Measurements from ENCODE around the gene EME2. TPM values are rescaled to one million over a fixed set of nuclear protein-coding genes. Genes with fewer than 3 reads are reported as not detected.

The EME2 gene
- total RNA-seq, 1 experiment from 2014 or later, result 24.2 TPM

GRCh38 chr16:1808691-1809090, 36.1 kb downstream of the EME2 start:
- H3K27me3 ChIP-seq (ENCODE audit: insufficient read depth, low read depth), result no peaks in the 10 kb centered on the region
- H3K4me2 ChIP-seq, result no peak overlapping the region
- H3K9me3 ChIP-seq (ENCODE audit: insufficient read depth, low read depth), result no peaks in the 10 kb centered on the region
- H2AFZ ChIP-seq, result no peak overlapping the region
- ChIA-PET POLR2A (ENCODE audit: unreplicated experiment) (no interaction called here), CTCF (no interaction called here)
- no TSS peak for BruUV-seq (replicated peaks)
- H3K36me3 ChIP-seq (ENCODE audit: low read depth), result no peaks in the 10 kb centered on the region
- intact Hi-C loops (cut with micrococcal nuclease; ENCODE audit: unreplicated experiment), result no loop called here
- no peak overlapping the region for H3K4me3 ChIP-seq
- TF ChIP-seq EZH2 (IDR thresholded peaks at IDR 0.05; ENCODE audit: low read depth) (no peak), CTCF (conservative IDR thresholded peaks at IDR 0.05) (no peak)
- peaks cover 2% of the 10 kb centered on the region; the same call in 1 of the 2 replicates for H3F3A ChIP-seq (ENCODE audit: insufficient read depth, low read depth)
- H3K4me1 ChIP-seq (replicated peaks; ENCODE audit: insufficient read depth), result no peaks in the 10 kb centered on the region
- no peaks in the 10 kb centered on the region for H3K79me2 ChIP-seq (ENCODE audit: low read depth)
- no peak overlapping the region for H3K27ac ChIP-seq
- H3K9me2 ChIP-seq (ENCODE audit: insufficient read depth), result no peaks in the 10 kb centered on the region
- H4K20me1 ChIP-seq (ENCODE audit: insufficient read depth), result no peaks in the 10 kb centered on the region
- DNase-seq, result no peak

GRCh38 chr16:1809281-1809801, 36.7 kb downstream of the EME2 start:
- ChIA-PET POLR2A (ENCODE audit: unreplicated experiment) (no interaction called here), CTCF (no interaction called here)
- no peaks in the 10 kb centered on the region for H3K79me2 ChIP-seq (ENCODE audit: low read depth)
- H3K9me2 ChIP-seq (ENCODE audit: insufficient read depth), result no peaks in the 10 kb centered on the region
- no peak for TF ChIP-seq CTCF (conservative IDR thresholded peaks at IDR 0.05)
- TF ChIP-seq EZH2 (IDR thresholded peaks at IDR 0.05; ENCODE audit: low read depth), result no peak
- no peak for DNase-seq
- H2AFZ ChIP-seq, result no peak overlapping the region
- H4K20me1 ChIP-seq (ENCODE audit: insufficient read depth), result no peaks in the 10 kb centered on the region
- peaks cover 6% of the 10 kb centered on the region; the same call in 1 of the 2 replicates for H3F3A ChIP-seq (ENCODE audit: insufficient read depth, low read depth)
- H3K4me3 ChIP-seq, result no peak overlapping the region
- no peaks in the 10 kb centered on the region for H3K36me3 ChIP-seq (ENCODE audit: low read depth)
- H3K4me1 ChIP-seq (replicated peaks; ENCODE audit: insufficient read depth), result no peaks in the 10 kb centered on the region
- no peak overlapping the region for H3K4me2 ChIP-seq
- no TSS peak for BruUV-seq (replicated peaks)
- no peaks in the 10 kb centered on the region for H3K27me3 ChIP-seq (ENCODE audit: insufficient read depth, low read depth)
- H3K9me3 ChIP-seq (ENCODE audit: insufficient read depth, low read depth), result no peaks in the 10 kb centered on the region
- no peak overlapping the region for H3K27ac ChIP-seq
- intact Hi-C loops (cut with micrococcal nuclease; ENCODE audit: unreplicated experiment), result no loop called here

- Histone ChIP-seq H3K79me2 (ENCODE audit: low read depth) (no peaks in the 10 kb centered on the region), H2AFZ (no peak overlapping the region), H3K36me3 (ENCODE audit: low read depth) (no peaks in the 10 kb centered on the region), H4K20me1 (ENCODE audit: insufficient read depth) (no peaks in the 10 kb centered on the region), H3K27me3 (ENCODE audit: insufficient read depth, low read depth) (no peaks in the 10 kb centered on the region), H3K4me1 (replicated peaks; ENCODE audit: insufficient read depth) (no peaks in the 10 kb centered on the region), H3K27ac (no peak overlapping the region), H3K9me3 (ENCODE audit: insufficient read depth, low read depth) (no peaks in the 10 kb centered on the region), H3K9me2 (ENCODE audit: insufficient read depth) (no peaks in the 10 kb centered on the region), H3K4me2 (no peak overlapping the region), H3K4me3 (no peak overlapping the region), H3F3A (ENCODE audit: insufficient read depth, low read depth) (peaks cover 6% of the 10 kb centered on the region; the same call in 1 of the 2 replicates)
- ChIA-PET POLR2A (ENCODE audit: unreplicated experiment) (no interaction called here), CTCF (no interaction called here)
- TF ChIP-seq EZH2 (IDR thresholded peaks at IDR 0.05; ENCODE audit: low read depth), result no peak
- no peak for TF ChIP-seq CTCF (conservative IDR thresholded peaks at IDR 0.05)
- intact Hi-C loops (cut with micrococcal nuclease; ENCODE audit: unreplicated experiment), result no loop called here
- DNase-seq, result no peak
- no TSS peak for BruUV-seq (replicated peaks)
These were observed 37.5 kb downstream of the EME2 start for GRCh38 chr16:1810106-1810505.

Data from PC-9 (cell line).